CD14-positive monocyte (primary cell): ENCODE measurements around the gene SETD5. TPM values are rescaled to one million over a fixed set of nuclear protein-coding genes. Genes with fewer than 3 reads are reported as not detected.

Source experiments
- DNase-seq, 3 donors: peaks; one replicate each; pipeline ENCODE4 v3.0.0-alpha.2; 2011 to 2022
- H2AFZ ChIP-seq: 2 replicates; pipeline ENCODE4 v1.6.0; 2012; ENCODE audit warnings: mild to moderate bottlenecking, low read depth, low read length, inconsistent platforms; ENCODE audit not compliant: insufficient read depth, poor library complexity, severe bottlenecking
- H3K27ac ChIP-seq, 2 donors: 1 replicate in 1 of 2; 2 replicates in 1 of 2; pipeline ENCODE4 v1.5.1; 2012 to 2013; ENCODE audit warnings: low read length in 2 of 2, control low read depth in 1 of 2, inconsistent platforms in 1 of 2, low read depth in 1 of 2, mild to moderate bottlenecking in 1 of 2
- H3K27me3 ChIP-seq, 2 donors: one replicate each; pipeline versions ENCODE4 v1.6.0 to v1.6.1; 2011 to 2013; ENCODE audit warnings: low read length in 2 of 2; ENCODE audit not compliant: control insufficient read depth in 2 of 2, insufficient read depth in 2 of 2
- H3K36me3 ChIP-seq, 2 donors: replicated peaks in 1 of 2; 1 replicate in 1 of 2; 2 replicates in 1 of 2; pipeline versions ENCODE4 v1.5.1 to v1.6.1; 2012 to 2013; ENCODE audit warnings: low read length in 2 of 2, control low read depth in 1 of 2, inconsistent platforms in 1 of 2, mild to moderate bottlenecking in 1 of 2; ENCODE audit not compliant: insufficient read depth in 2 of 2, control insufficient read depth in 1 of 2
- H3K4me1 ChIP-seq, 2 donors: 1 replicate in 1 of 2; 2 replicates in 1 of 2; pipeline versions ENCODE4 v1.5.1 to v1.6.1; 2012 to 2013; ENCODE audit warnings: low read length in 2 of 2, control low read depth in 1 of 2, inconsistent platforms in 1 of 2, mild to moderate bottlenecking in 1 of 2, moderate library complexity in 1 of 2; ENCODE audit not compliant: insufficient read depth in 2 of 2, control insufficient read depth in 1 of 2
- H3K4me2 ChIP-seq: replicated peaks from 2 replicates; pipeline ENCODE3; 2012; ENCODE audit warnings: low read length, moderate library complexity, mild to moderate bottlenecking; ENCODE audit not compliant: poor library complexity, severe bottlenecking; ENCODE audit errors: extremely low read depth
- H3K4me3 ChIP-seq, 3 experiments: fragments of 200-600 bp in 1 of 3; sonication (generic) in 1 of 3; replicated peaks in 1 of 3; 1 replicate in 2 of 3; 2 replicates in 1 of 3; pipeline ENCODE4 v1.5.1; 2011 to 2013; ENCODE audit warnings: low read length in 3 of 3, mild to moderate bottlenecking in 3 of 3, control low read depth in 2 of 3, low read depth in 2 of 3, inconsistent platforms in 1 of 3, moderate library complexity in 1 of 3
- H3K79me2 ChIP-seq: 2 replicates; pipeline ENCODE4 v1.6.0; 2012; ENCODE audit warnings: mild to moderate bottlenecking, control low read depth, inconsistent platforms, low read length, moderate library complexity; ENCODE audit not compliant: insufficient read depth
- H3K9ac ChIP-seq: 2 replicates; pipeline ENCODE4 v1.6.0; 2017; ENCODE audit warnings: low read length, mild to moderate bottlenecking; ENCODE audit not compliant: insufficient read depth, poor library complexity, severe bottlenecking
- H3K9me3 ChIP-seq, 2 donors: replicated peaks in 1 of 2; 1 replicate in 1 of 2; 2 replicates in 1 of 2; pipeline versions ENCODE4 v1.5.1 to v1.6.1; 2012 to 2013; ENCODE audit warnings: low read length in 2 of 2, control low read depth in 1 of 2; ENCODE audit not compliant: control insufficient read depth in 1 of 2, insufficient read depth in 1 of 2
- H4K20me1 ChIP-seq: 2 replicates; pipeline ENCODE4 v1.6.0; 2012; ENCODE audit warnings: mild to moderate bottlenecking, low read length, control low read depth, moderate library complexity; ENCODE audit not compliant: insufficient read depth
- H3K27ac Mint-ChIP-seq, 7 donors: one replicate each; pipeline ENCODE4 v1.8.0; 2020; ENCODE audit warnings: mild to moderate bottlenecking in 7 of 7, mixed read lengths in 7 of 7, moderate library complexity in 6 of 7, inconsistent platforms in 2 of 7
- H3K27me3 Mint-ChIP-seq, 3 donors: one replicate each; pipeline ENCODE4 v1.8.0; 2021 to 2022; ENCODE audit warnings: low read depth in 3 of 3, mild to moderate bottlenecking in 3 of 3, mixed read lengths in 3 of 3, moderate library complexity in 3 of 3, inconsistent platforms in 1 of 3
- H3K36me3 Mint-ChIP-seq, 2 donors: one replicate each; pipeline ENCODE4 v1.8.0; 2020; ENCODE audit warnings: mixed read lengths in 2 of 2, inconsistent platforms in 1 of 2, mild to moderate bottlenecking in 1 of 2
- H3K4me1 Mint-ChIP-seq: one replicate; pipeline ENCODE4 v1.8.0; 2020; ENCODE audit warnings: mild to moderate bottlenecking, mixed read lengths
- H3K4me3 Mint-ChIP-seq, 2 donors: one replicate each; pipeline ENCODE4 v1.8.0; 2020; ENCODE audit warnings: mild to moderate bottlenecking in 2 of 2, mixed read lengths in 2 of 2, moderate library complexity in 1 of 2
- H3K9me3 Mint-ChIP-seq, 7 donors: one replicate each; pipeline ENCODE4 v1.8.0; 2020 to 2022; ENCODE audit warnings: mixed read lengths in 7 of 7, mild to moderate bottlenecking in 6 of 7, moderate library complexity in 6 of 7, inconsistent platforms in 2 of 7
- WGBS: methylation state at CpG from one replicate; pipeline ENCODE4 v1.1.5; 2013; ENCODE audit warnings: missing lambda C conversion rate; ENCODE audit not compliant: insufficient coverage; 5-methylcytosine and 5-hydroxymethylcytosine counted together
- intact Hi-C, 2 donors: fragments of 100-400 bp; cut with micrococcal nuclease; formaldehyde crosslinking; loops; one replicate each; pipeline versions ENCODE4 v1.15.0 to v1.15.1; 2023
- polyA plus RNA-seq, 3 donors: library from polyadenylated mRNA; depleted of rRNA in 1 of 3; unstranded in 2 of 3; stranded (reverse) in 1 of 3; fragments of 300-500 nt in 2 of 3; fragments of >200 nt in 1 of 3; fragmentation: Illumina TruSeq in 2 of 3; gene quantifications; 1 replicate in 2 of 3; 2 replicates in 1 of 3; pipeline ENCODE4 v1.2.3, GENCODE V29; 2012 to 2021
- TF ChIP-seq, protein P1 (sequence below): fragments of 200-600 bp; IDR thresholded peaks from one replicate; pipeline ENCODE4 v1.8.0; 2022; ENCODE audit warnings: antibody characterized with exemption, mild to moderate bottlenecking

The SETD5 gene
- polyA plus RNA-seq, 3 donors = 4.1 to 51.5 (median 13.7) TPM

DNA sequence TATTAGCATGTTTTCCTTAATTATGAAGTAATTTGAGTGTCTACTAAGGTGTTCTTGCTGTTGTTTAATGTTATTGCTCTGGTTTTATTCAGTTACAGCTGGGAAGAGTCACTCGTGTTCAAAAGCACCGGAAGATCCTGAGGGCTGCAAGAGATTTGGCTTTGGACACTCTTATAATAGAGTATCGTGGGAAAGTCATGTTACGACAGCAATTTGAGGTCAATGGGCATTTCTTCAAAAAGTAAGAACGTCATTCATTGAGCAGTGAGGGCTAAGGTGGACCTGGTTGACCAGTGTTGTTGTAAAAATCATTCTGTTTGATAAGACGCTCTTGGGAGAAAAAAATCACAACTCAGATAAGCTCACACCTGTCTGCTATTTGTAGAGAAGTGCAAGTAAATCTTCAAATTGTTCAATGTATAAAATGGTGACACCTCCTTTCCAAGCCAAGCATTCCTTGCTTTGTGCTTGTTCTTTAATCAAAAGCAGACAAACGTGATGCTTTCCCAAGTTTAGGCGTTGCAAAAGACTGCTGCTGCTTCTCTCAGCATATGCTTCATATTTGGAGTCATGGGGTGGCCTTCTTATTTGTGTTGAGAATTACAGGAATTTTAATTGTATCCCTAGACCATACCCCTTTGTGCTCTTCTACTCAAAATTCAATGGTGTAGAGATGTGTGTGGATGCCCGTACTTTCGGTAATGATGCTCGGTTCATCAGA is 44.2 kb downstream of the SETD5 start:
- H3K79me2 ChIP-seq = peaks cover 8% of the 10 kb centered on the region
- intact Hi-C loops = no loop called here

DNA sequence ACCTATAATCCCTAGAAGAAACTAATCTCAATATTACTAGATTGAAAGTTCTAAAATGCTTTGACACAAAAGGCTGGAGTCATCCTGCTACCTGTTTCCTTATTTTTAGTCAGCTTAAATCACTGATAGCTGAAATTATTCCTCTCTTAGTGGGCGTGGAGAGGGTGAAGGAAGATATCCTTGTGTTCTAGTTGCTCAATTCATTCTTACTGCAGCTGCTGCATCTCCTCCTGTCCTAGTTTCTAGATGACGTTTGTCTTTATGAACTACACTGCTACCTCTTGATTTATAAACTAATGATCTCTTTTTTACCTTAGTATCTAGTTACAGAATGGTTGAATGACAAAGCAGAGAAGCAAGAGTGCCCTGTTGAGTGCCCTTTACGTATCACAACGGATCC is 50.7 kb downstream of the SETD5 start:
- no peak overlapping the region for H3K4me3 ChIP-seq
- H2AFZ ChIP-seq = no peak overlapping the region
- no peak for DNase-seq
- TF ChIP-seq, protein P1, sequence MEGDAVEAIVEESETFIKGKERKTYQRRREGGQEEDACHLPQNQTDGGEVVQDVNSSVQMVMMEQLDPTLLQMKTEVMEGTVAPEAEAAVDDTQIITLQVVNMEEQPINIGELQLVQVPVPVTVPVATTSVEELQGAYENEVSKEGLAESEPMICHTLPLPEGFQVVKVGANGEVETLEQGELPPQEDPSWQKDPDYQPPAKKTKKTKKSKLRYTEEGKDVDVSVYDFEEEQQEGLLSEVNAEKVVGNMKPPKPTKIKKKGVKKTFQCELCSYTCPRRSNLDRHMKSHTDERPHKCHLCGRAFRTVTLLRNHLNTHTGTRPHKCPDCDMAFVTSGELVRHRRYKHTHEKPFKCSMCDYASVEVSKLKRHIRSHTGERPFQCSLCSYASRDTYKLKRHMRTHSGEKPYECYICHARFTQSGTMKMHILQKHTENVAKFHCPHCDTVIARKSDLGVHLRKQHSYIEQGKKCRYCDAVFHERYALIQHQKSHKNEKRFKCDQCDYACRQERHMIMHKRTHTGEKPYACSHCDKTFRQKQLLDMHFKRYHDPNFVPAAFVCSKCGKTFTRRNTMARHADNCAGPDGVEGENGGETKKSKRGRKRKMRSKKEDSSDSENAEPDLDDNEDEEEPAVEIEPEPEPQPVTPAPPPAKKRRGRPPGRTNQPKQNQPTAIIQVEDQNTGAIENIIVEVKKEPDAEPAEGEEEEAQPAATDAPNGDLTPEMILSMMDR = no peak
- no CpG with 5 or more reads among the region's 4 CpGs for WGBS
- H3K36me3 Mint-ChIP-seq = peaks cover 83 to 88% of the 10 kb centered on the region in 2 donors
- no peaks in the 10 kb centered on the region for H3K79me2 ChIP-seq
- peaks cover 19% of the 10 kb centered on the region for H4K20me1 ChIP-seq
- peaks cover 0 to 2% (median 0%) of the 10 kb centered on the region in 3 donors for H3K27me3 Mint-ChIP-seq
- no peak overlapping the region for H3K27ac Mint-ChIP-seq
- intact Hi-C loops = no loop called here
- H3K9ac ChIP-seq = no peak overlapping the region
- no peak overlapping the region for H3K4me2 ChIP-seq
- peak overlapping the region in 1 of 2 donors; percentile 27 for H3K27ac ChIP-seq
- no peaks in the 10 kb centered on the region for H3K9me3 ChIP-seq
- no peaks in the 10 kb centered on the region for H3K27me3 ChIP-seq
- peaks cover 94 to 96% of the 10 kb centered on the region in 2 donors for H3K36me3 ChIP-seq
- H3K4me1 ChIP-seq = no peaks in the 10 kb centered on the region
- no peak overlapping the region for H3K4me3 Mint-ChIP-seq
- H3K4me1 Mint-ChIP-seq = peaks cover 2% of the 10 kb centered on the region
- H3K9me3 Mint-ChIP-seq = no peaks in the 10 kb centered on the region

More for the DNA sequence above, 44.2 kb downstream of the SETD5 start:
- H3K27ac ChIP-seq = no peak overlapping the region
- H3K27me3 ChIP-seq = no peaks in the 10 kb centered on the region
- H2AFZ ChIP-seq = no peak overlapping the region
- no peak overlapping the region for H3K9ac ChIP-seq
- H3K27ac Mint-ChIP-seq = peak overlapping the region in 1 of 7 donors; percentile 17
- H3K4me1 Mint-ChIP-seq = no peaks in the 10 kb centered on the region
- no peak overlapping the region for H3K4me3 ChIP-seq
- no peaks in the 10 kb centered on the region for H3K9me3 ChIP-seq
- TF ChIP-seq, protein P1 = no peak
- peaks cover 0 to 2% (median 0%) of the 10 kb centered on the region in 3 donors for H3K27me3 Mint-ChIP-seq
- no peaks in the 10 kb centered on the region for H3K9me3 Mint-ChIP-seq
- H4K20me1 ChIP-seq = peaks cover 29% of the 10 kb centered on the region
- H3K36me3 ChIP-seq = peaks cover 94 to 96% of the 10 kb centered on the region in 2 donors
- no peak overlapping the region for H3K4me2 ChIP-seq
- H3K4me1 ChIP-seq = no peaks in the 10 kb centered on the region
- WGBS = 97% methylated on average over 5 of the region's 11 CpGs
- H3K36me3 Mint-ChIP-seq = peaks cover 84 to 92% of the 10 kb centered on the region in 2 donors
- DNase-seq = no peak
- no peak overlapping the region for H3K4me3 Mint-ChIP-seq
